Measurements from ENCODE around the gene C2CD2. TPM values are rescaled to one million over a fixed set of nuclear protein-coding genes. Genes with fewer than 3 reads are reported as not detected.

C2CD2 gene
- polyA plus RNA-seq, 1 donor (not counting 4 experiments of a cell fraction or from before 2014, with no cell fraction given), result 39.9 TPM

- Histone ChIP-seq H3K27ac (ENCODE audit: control insufficient read depth, insufficient read depth, low read length) (no peak overlapping the region), H3K27me3 (ENCODE audit: control insufficient read depth, extremely low read depth, insufficient read depth, low read length) (no peaks in the 10 kb centered on the region), H2AFZ (ENCODE audit: control insufficient read depth, low read length) (no peak overlapping the region), H3K4me1 (ENCODE audit: control insufficient read depth, extremely low read depth, insufficient read depth, low read length) (no peaks in the 10 kb centered on the region), H3K9me1 (ENCODE audit: control insufficient read depth, extremely low read depth, insufficient read depth, low read length) (peaks cover 3% of the 10 kb centered on the region), H4K20me1 (ENCODE audit: control insufficient read depth, extremely low read depth, insufficient read depth, low read length) (no peaks in the 10 kb centered on the region), H3K79me2 (ENCODE audit: control insufficient read depth, insufficient read depth, low read length) (no peaks in the 10 kb centered on the region), H3K9ac (ENCODE audit: control insufficient read depth, extremely low read depth, insufficient read depth, low read length) (no peak overlapping the region), H3K4me2 (ENCODE audit: control insufficient read depth, extremely low read depth, insufficient read depth, low read depth, low read length) (no peak overlapping the region), H3K36me3 (ENCODE audit: control insufficient read depth in 2 of 2, extremely low read depth in 1 of 2, insufficient read depth in 2 of 2, low read length in 2 of 2) (peaks cover 15 to 20% of the 10 kb centered on the region in 2 experiments), H3K9me3 (ENCODE audit: control insufficient read depth, low read depth, low read length) (no peaks in the 10 kb centered on the region), H3K4me3 (ENCODE audit: control insufficient read depth in 2 of 3, extremely low read depth in 1 of 3, insufficient read depth in 2 of 3, low read depth in 1 of 3, low read length in 3 of 3) (no peak overlapping the region)
- DNase-seq (ENCODE audit: low read depth, low spot score) (no peak), FAIRE-seq (no peak)
- dilution Hi-C loops (cut with MboI; ENCODE audit: extremely low pct_ligation_motif_present, low sequenced_read_pairs), result no loop called here
- TF ChIP-seq CTCF (optimal IDR thresholded peaks at IDR 0.05 in 1 of 3, IDR thresholded peaks at IDR 0.05 in 1 of 3, conservative IDR thresholded peaks at IDR 0.05 in 1 of 3; ENCODE audit: extremely low read depth in 1 of 3, insufficient read depth in 2 of 3, low read length in 3 of 3) (no peak), EZH2 (IDR thresholded peaks at IDR 0.05; ENCODE audit: low read length) (no peak)
Observed at GRCh38 chr21:41891132-41891531, 62.7 kb downstream of the C2CD2 start.

GRCh38 chr21:41890355-41890754 is 63.5 kb downstream of the C2CD2 start:
- Histone ChIP-seq H3K4me1 (ENCODE audit: control insufficient read depth, extremely low read depth, insufficient read depth, low read length) (no peaks in the 10 kb centered on the region), H3K4me2 (ENCODE audit: control insufficient read depth, extremely low read depth, insufficient read depth, low read depth, low read length) (no peak overlapping the region), H4K20me1 (ENCODE audit: control insufficient read depth, extremely low read depth, insufficient read depth, low read length) (no peaks in the 10 kb centered on the region), H3K4me3 (ENCODE audit: control insufficient read depth in 2 of 3, extremely low read depth in 1 of 3, insufficient read depth in 2 of 3, low read depth in 1 of 3, low read length in 3 of 3) (no peak overlapping the region), H3K9me3 (ENCODE audit: control insufficient read depth, low read depth, low read length) (no peaks in the 10 kb centered on the region), H3K9me1 (ENCODE audit: control insufficient read depth, extremely low read depth, insufficient read depth, low read length) (peaks cover 3% of the 10 kb centered on the region), H3K36me3 (ENCODE audit: control insufficient read depth in 2 of 2, extremely low read depth in 1 of 2, insufficient read depth in 2 of 2, low read length in 2 of 2) (peaks cover 12 to 20% of the 10 kb centered on the region in 2 experiments), H2AFZ (ENCODE audit: control insufficient read depth, low read length) (no peak overlapping the region), H3K27ac (ENCODE audit: control insufficient read depth, insufficient read depth, low read length) (no peak overlapping the region), H3K9ac (ENCODE audit: control insufficient read depth, extremely low read depth, insufficient read depth, low read length) (no peak overlapping the region), H3K79me2 (ENCODE audit: control insufficient read depth, insufficient read depth, low read length) (no peaks in the 10 kb centered on the region), H3K27me3 (ENCODE audit: control insufficient read depth, extremely low read depth, insufficient read depth, low read length) (no peaks in the 10 kb centered on the region)
- DNase-seq (ENCODE audit: low read depth, low spot score), result no peak
- dilution Hi-C loops (cut with MboI; ENCODE audit: extremely low pct_ligation_motif_present, low sequenced_read_pairs), result no loop called here
- TF ChIP-seq EZH2 (IDR thresholded peaks at IDR 0.05; ENCODE audit: low read length) (no peak), CTCF (optimal IDR thresholded peaks at IDR 0.05 in 1 of 3, IDR thresholded peaks at IDR 0.05 in 1 of 3, conservative IDR thresholded peaks at IDR 0.05 in 1 of 3; ENCODE audit: extremely low read depth in 1 of 3, insufficient read depth in 2 of 3, low read length in 3 of 3) (no peak)
- no peak for FAIRE-seq
